Activated CD4-positive, CD25-positive, alpha-beta regulatory T cell treated with anti-CD3 and anti-CD28 coated beads, Interleukin-2, amount 50 U/mL, for 72 hours (primary cell): ENCODE data around the gene PRKCH.

Source experiments
- DNase-seq: peaks from one replicate; pipeline ENCODE4 v3.0.0; 2021

Gene PRKCH

GRCh38 chr14:61341275-61342206 is 20.2 kb downstream of the PRKCH start:
- DNase-seq, result no peak

GRCh38 chr14:61342486-61342885 is 21.1 kb downstream of the PRKCH start:
- DNase-seq, result peak; percentile 64

DNA sequence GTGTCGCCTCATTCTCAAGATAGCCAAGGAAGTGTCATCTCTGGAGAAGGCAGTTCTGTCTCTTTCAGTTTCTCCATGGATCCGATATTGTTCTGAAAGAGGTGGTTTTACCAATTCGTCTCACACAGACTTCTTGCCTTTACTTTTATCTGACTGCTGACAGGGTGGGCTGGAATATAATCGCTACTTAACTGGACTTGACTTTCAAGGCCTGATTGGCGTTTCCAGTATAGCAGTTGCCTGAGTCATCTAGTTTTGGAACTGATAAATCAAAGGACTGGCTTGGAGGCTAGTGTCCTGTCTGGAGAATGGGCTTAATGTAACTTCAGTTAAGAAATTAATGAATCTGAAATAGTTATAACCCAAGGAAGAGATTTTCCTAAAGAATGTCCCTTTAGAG is 21.6 kb downstream of the PRKCH start:
- no peak for DNase-seq

- no peak for DNase-seq
Measured at GRCh38 chr14:61343471-61343870, 22.1 kb downstream of the PRKCH start.

DNA sequence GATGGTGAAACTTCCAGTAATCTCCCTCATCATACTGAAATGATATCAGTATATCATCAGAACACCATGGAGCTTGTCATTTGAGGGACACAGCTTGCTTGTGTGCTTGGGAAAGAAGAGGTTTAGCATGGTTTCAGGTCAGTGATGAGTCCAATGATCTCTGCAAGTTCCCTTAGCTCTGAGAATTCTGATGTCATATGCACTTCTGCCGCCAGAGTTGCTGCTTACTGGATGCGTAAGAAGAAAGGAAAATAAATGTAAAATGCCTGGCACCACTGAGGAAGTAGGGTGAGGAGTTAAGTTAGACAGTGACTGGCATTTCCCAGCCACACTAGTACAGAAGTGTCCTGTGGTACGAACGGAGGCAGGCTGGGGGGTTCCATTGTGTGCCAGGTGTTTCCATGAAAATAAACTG is 22.6 kb downstream of the PRKCH start:
- DNase-seq, result no peak

DNA sequence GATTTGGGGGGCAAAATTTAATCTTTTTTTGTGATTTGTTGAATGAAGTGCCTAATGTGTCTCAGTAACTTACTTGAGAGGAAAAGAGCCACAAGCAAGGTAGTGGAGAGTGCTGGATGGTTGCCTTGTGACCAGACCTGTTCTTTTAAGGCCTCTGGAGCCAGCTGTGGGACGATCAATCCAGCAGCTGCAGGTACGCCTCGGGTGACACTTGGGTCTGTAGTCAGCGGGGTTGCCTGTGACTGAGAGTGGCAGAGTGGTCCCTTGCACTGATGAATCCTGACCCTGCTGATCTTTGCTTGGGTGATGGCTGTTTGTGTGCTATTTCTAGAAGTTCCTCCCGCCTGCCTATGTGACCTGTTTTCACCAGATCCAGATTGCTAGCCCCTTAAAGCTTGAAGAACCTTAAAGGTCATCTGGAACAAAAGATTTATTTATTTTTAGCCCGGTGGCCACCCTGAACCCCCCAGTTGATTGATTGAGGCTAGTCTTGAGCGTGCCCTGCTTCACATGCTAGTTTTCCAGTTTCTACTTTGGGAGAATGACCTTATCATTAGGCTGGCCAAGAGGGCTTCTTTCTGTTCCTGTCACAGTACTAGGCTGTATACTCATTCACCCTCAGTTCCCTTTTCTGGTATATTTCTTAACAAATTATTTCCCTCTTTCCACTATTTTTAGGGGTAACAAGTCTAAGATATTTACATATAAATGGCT is 23.2 kb downstream of the PRKCH start:
- DNase-seq, result no peak

DNA sequence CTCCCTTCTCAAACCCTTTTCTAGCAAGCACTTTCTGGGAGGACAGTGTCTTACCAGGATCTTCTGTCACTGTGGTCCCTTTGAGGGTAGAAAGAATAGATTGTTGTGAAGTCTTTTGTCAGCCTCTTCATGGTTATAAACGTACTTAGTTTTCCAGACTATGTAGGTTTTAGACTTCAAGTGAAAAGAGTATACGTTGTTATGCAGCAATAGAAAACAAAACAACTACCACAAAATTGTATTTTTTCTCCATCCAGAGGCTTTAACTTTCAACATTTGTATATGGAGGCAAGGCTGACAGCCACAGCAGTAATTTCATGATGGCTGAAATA is 23.7 kb downstream of the PRKCH start:
- DNase-seq, result no peak

GRCh38 chr14:61346221-61346620 is 24.8 kb downstream of the PRKCH start:
- no peak for DNase-seq

- DNase-seq, result no peak
Measured at GRCh38 chr14:61346793-61347192, 25.4 kb downstream of the PRKCH start.

GRCh38 chr14:61347826-61348443 is 26.6 kb downstream of the PRKCH start:
- no peak for DNase-seq

- DNase-seq, result no peak
Measured at GRCh38 chr14:61350427-61351270, 29.3 kb downstream of the PRKCH start.

GRCh38 chr14:61351477-61351876 is 30.1 kb downstream of the PRKCH start:
- no peak for DNase-seq

DNA sequence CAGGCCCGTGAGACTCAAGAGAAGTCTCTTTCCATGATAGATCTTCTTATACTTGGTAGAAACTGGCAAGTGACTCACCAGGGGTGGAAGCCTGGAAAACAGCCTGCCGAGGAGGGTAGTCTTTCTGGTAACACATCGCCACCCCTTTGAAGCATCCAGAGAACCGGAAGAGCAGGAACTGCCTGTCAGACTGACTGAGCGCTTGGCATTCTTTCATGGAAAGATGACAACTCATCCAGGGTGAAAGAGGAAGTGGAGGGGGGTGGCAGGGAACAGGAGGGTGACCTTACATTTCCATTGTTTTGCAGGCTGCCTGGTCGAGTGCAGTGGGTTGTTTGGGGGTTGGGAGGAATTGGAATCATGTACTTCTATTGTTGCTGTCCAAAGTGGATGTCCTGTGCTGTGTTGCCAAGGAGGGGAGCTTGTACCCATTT is 34.5 kb downstream of the PRKCH start:
- DNase-seq, result no peak

DNA sequence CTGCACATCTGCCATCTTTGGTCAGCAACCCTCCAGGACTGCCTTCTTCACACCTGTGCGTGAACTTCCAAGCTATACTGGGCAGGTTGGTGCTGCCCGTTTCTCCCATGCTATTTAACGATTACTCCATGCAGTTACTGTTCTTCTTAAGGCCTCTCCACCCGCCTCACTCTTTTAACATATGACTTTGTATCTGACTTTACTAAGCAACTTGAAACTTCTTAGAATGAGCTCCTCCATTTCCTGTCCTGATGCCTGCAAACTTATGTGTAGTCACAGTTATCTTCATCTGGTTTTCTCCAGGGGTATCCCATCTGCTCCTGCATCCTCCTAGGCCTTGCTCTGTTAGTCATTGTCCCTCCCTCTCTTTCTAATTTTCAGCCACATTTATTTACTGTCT is 35.7 kb downstream of the PRKCH start:
- no peak for DNase-seq

DNA sequence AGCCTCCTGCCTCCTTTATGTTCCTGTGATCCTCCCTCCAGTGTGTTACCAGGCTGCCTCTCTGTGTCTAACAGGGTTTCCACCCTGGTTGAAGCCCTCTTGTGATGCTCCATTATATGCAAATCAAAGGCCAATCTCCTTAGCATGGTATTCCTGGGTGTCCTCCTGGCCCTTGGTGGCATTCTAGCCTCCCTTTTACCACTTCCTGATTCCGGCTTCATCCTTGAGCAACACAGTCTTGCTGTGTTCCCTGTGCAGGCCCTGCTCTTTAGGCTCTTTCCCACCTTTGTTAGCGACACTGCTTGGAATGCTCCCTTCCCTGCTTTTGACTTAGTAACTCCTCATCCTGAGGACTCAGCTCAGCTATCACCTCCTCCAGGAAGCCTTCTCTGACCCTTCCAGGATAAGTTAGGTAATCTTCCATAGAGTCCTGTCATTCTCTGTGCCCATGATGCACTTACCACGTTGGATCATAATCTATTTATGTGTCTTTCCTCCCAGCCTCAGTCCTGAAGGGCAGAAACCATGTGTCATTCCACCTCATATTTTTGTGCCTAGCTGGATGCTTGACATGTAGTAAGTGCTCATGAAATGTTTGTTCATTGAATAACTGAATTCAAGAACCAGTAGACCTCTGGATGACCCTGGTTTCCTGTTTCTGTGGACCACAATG is 37.3 kb downstream of the PRKCH start:
- DNase-seq, result no peak

DNA sequence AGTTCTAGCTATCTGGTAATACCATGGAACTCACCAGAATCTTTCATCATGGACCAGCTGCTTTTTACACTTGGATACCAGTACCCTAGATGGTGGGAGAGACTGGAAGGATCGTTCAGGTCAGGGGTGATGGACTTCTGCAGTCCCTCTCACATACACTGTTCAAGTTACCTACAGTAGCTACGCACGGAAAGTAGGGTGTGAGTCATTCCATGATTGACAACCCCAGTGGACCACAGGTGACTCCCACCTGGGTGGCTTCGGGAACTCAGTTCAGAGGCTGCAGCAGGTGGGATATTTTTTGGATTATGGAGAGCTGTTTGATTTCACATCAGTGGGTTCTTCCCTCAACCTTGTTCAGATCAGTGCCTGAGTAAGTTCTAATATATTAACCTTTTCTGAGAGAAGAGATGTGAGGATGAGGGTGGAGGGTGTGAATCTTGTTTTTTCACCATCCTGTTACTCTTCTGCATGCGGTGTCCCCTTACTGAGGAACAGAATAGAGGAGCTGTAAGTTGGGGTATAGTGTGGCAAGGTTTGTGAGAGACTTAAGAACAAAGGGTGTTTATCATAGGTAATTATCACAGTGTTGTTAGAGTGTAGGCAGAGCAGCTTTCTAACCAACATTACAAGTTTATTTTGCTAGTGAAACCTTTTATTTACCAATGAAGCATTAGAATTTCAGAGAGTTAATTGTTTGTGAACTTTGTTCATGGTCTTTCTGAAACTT is 39.6 kb downstream of the PRKCH start:
- DNase-seq, result no peak

DNA sequence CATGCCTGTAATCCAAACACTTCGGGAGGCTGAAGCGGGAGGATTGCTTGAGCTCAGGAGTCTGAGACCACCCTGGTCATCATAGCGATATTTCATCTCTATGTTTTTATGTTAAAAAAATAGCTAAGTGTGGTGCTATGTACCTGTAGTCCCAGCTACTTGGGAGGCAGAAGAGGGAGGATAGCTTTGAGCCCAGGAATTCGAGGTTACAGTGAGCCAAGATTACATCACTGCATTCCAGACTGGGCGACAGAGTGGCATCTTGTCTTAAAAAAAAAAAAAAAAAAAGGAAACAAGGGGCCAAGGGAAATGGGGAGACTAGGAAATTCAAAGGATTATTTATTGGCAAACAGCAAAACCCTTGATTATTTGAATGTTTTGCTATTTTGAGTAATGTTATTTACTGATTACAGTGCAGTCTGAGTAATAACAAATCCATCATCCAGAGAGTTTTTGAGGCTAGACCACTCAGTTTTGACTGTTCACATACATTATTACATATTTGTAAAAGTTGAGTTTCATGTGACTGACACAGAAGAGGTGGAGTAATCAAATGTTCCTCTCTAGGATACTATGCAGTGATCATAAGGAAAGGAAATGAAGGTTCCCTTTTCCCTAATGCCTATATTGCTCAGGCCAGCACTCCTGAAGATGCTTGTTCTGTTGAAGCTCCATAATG is 40.8 kb downstream of the PRKCH start:
- DNase-seq, result no peak

- no peak for DNase-seq
Measured at GRCh38 chr14:61364243-61364642, 42.9 kb downstream of the PRKCH start.

- no peak for DNase-seq
Measured at GRCh38 chr14:61365667-61366212, 44.4 kb downstream of the PRKCH start.

- no peak for DNase-seq
Measured at GRCh38 chr14:61368114-61368710, 46.8 kb downstream of the PRKCH start.
